Activated B cell treated with CpG ODN at 0.5 μM for 24 hours (primary cell): Measurements from ENCODE around the gene LGALS12. TPM values are rescaled to one million over a fixed set of nuclear protein-coding genes. Genes with fewer than 3 reads are reported as not detected.
"Not testable (repeated sequence)": the region's sequence is repeated elsewhere in the genome, so short reads cannot be mapped to it uniquely, and the experiment has no call there.

Experiments
- ATAC-seq: fragments of 200-7000 bp; cut with Tn5 transposase; one replicate; pipeline ENCODE4 v1.10.0; 2021; ENCODE audit warnings: low read depth, mild to moderate bottlenecking, moderate library complexity
- CTCF ChIA-PET: fragments of 350-600 bp; sonication (Branson Sonifier 250); formaldehyde crosslinking; loops from one replicate; lab custom pipeline; 2021; ENCODE audit warnings: antibody characterized with exemption; lab: Charles Lee
- POLR2A ChIA-PET: fragments of 350-600 bp; sonication (Branson Sonifier 250); formaldehyde crosslinking; loops from one replicate; lab custom pipeline; 2021; ENCODE audit warnings: antibody characterized with exemption; lab: Charles Lee
- DNase-seq: peaks from one replicate; pipeline ENCODE4 v3.0.0; 2022
- H3K27ac Mint-ChIP-seq: one replicate; pipeline ENCODE4 v1.8.0; 2020; ENCODE audit warnings: mixed read lengths
- H3K27me3 Mint-ChIP-seq: one replicate; pipeline ENCODE4 v1.8.0; 2021; ENCODE audit warnings: mixed read lengths
- H3K36me3 Mint-ChIP-seq: one replicate; pipeline ENCODE4 v1.8.0; 2021; ENCODE audit warnings: low read depth, mixed read lengths
- H3K4me1 Mint-ChIP-seq: one replicate; pipeline ENCODE4 v1.8.0; 2021; ENCODE audit warnings: mixed read lengths
- H3K4me3 Mint-ChIP-seq: one replicate; pipeline ENCODE4 v1.8.0; 2020; ENCODE audit warnings: mild to moderate bottlenecking, mixed read lengths
- H3K9me3 Mint-ChIP-seq: one replicate; pipeline ENCODE4 v1.8.0; 2020; ENCODE audit warnings: mixed read lengths
- CTCF ChIP-seq: fragments of 200-600 bp; IDR thresholded peaks from one replicate; pipeline ENCODE4 v1.8.0; 2022; ENCODE audit warnings: antibody characterized with exemption, mild to moderate bottlenecking
- intact Hi-C: fragments of 100-400 bp; cut with micrococcal nuclease; formaldehyde crosslinking; loops from one replicate; pipeline ENCODE4 v1.15.1; 2024
- total RNA-seq: library from RNA; stranded (reverse); gene quantifications from 2 replicates; pipeline ENCODE4 v1.2.3, GENCODE V29; 2022

The LGALS12 gene
- total RNA-seq, 1 donor from 2014 or later: not detected

- CTCF ChIA-PET: no interaction called here
- Mint-ChIP-seq H3K27ac (no peak overlapping the region), H3K36me3 (no peaks in the 10 kb centered on the region), H3K4me3 (no peak overlapping the region), H3K9me3 (no peaks in the 10 kb centered on the region), H3K27me3 (peaks cover 6% of the 10 kb centered on the region), H3K4me1 (peaks cover 19% of the 10 kb centered on the region)
- ATAC-seq (no peak), DNase-seq (no peak)
- no peak for TF ChIP-seq CTCF
- intact Hi-C loops: no loop called here
- POLR2A ChIA-PET: no interaction called here
Observed at GRCh38 chr11:63530021-63530420, 24.1 kb downstream of the LGALS12 start.

GRCh38 chr11:63531074-63531792 is 25.3 kb downstream of the LGALS12 start:
- intact Hi-C loops, CTCF ChIA-PET, H3K27ac Mint-ChIP-seq, DNase-seq, H3K27me3 Mint-ChIP-seq, POLR2A ChIA-PET, H3K9me3 Mint-ChIP-seq, H3K36me3 Mint-ChIP-seq: not testable (repeated sequence)
- Mint-ChIP-seq H3K4me3 (peak overlapping the region; percentile 29), H3K4me1 (peaks cover 27% of the 10 kb centered on the region)
- peak; percentile 88 for ATAC-seq

- no peak for TF ChIP-seq CTCF
- POLR2A ChIA-PET: no interaction called here
- no peaks in the 10 kb centered on the region for H3K36me3 Mint-ChIP-seq
- no peak for DNase-seq
- intact Hi-C loops: no loop called here
- H3K4me3 Mint-ChIP-seq: no peak overlapping the region
- ATAC-seq: no peak
- H3K9me3 Mint-ChIP-seq: no peaks in the 10 kb centered on the region
- no peak overlapping the region for H3K27ac Mint-ChIP-seq
- H3K27me3 Mint-ChIP-seq: peaks cover 3% of the 10 kb centered on the region
- CTCF ChIA-PET: interaction anchor here (0.7 kb wide), 1 partner anchor 1107 kb away, joined by 3 read pairs; no protein-coding TSS in a partner anchor
- peaks cover 36% of the 10 kb centered on the region for H3K4me1 Mint-ChIP-seq
Observed at GRCh38 chr11:63532117-63532516, 26.2 kb downstream of the LGALS12 start.

- ATAC-seq (no peak), DNase-seq (no peak)
- Mint-ChIP-seq H3K9me3 (no peaks in the 10 kb centered on the region), H3K27me3 (peaks cover 3% of the 10 kb centered on the region), H3K36me3 (no peaks in the 10 kb centered on the region), H3K27ac (no peak overlapping the region), H3K4me1 (peaks cover 42% of the 10 kb centered on the region), H3K4me3 (no peak overlapping the region)
- TF ChIP-seq CTCF: no peak
- intact Hi-C loops: no loop called here
- ChIA-PET POLR2A (no interaction called here), CTCF (interaction anchor here (0.6 to 0.7 kb wide), 2 partner anchors 746 to 1108 kb away, joined by 3 read pairs; no protein-coding TSS in a partner anchor)
Observed at GRCh38 chr11:63532799-63533475, 27.1 kb downstream of the LGALS12 start.

GRCh38 chr11:63534076-63534475 is 28.2 kb downstream of the LGALS12 start:
- ATAC-seq (no peak), DNase-seq (no peak)
- H3K36me3 Mint-ChIP-seq: no peaks in the 10 kb centered on the region
- POLR2A ChIA-PET: no interaction called here
- intact Hi-C loops: no loop called here
- TF ChIP-seq CTCF: no peak
- CTCF ChIA-PET: no interaction called here
- H3K9me3 Mint-ChIP-seq: no peaks in the 10 kb centered on the region
- no peak overlapping the region for H3K4me3 Mint-ChIP-seq
- peaks cover 42% of the 10 kb centered on the region for H3K4me1 Mint-ChIP-seq
- peaks cover 3% of the 10 kb centered on the region for H3K27me3 Mint-ChIP-seq
- H3K27ac Mint-ChIP-seq: no peak overlapping the region
